ENCODE measurements around the gene TTLL11.

DNA sequence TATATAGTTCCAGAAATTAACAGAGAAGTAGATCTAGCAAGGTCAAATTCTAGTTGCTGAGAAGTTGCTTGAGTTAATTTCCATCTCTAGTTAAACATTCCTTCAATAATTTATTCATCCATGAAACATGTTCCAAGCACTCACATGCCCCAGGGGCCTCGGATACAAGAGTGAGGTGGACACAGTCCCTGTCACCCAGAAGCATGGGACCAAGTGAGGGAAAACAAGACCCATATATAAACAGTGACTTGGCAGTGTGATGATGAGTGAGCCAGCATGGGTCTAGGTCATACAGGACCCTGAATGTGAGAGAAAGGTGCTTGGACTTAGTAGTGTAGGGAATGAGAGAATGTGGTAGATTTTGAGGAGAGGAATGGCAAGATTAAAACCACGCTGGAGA is 216.9 kb downstream of the TTLL11 start:
- TF ChIP-seq, protein P1, sequence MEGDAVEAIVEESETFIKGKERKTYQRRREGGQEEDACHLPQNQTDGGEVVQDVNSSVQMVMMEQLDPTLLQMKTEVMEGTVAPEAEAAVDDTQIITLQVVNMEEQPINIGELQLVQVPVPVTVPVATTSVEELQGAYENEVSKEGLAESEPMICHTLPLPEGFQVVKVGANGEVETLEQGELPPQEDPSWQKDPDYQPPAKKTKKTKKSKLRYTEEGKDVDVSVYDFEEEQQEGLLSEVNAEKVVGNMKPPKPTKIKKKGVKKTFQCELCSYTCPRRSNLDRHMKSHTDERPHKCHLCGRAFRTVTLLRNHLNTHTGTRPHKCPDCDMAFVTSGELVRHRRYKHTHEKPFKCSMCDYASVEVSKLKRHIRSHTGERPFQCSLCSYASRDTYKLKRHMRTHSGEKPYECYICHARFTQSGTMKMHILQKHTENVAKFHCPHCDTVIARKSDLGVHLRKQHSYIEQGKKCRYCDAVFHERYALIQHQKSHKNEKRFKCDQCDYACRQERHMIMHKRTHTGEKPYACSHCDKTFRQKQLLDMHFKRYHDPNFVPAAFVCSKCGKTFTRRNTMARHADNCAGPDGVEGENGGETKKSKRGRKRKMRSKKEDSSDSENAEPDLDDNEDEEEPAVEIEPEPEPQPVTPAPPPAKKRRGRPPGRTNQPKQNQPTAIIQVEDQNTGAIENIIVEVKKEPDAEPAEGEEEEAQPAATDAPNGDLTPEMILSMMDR (IDR thresholded peaks at IDR 0.05), result no peak
- no peak for TF ChIP-seq POLR2A (IDR thresholded peaks at IDR 0.05)

Data from right lobe of liver (tissue), 4 donors.